Stimulated activated CD4-positive, alpha-beta T cell treated with anti-CD3 and anti-CD28 coated beads, TNF-alpha, amount 100 ng/mL, for 24 hours (primary cell): ENCODE data around the gene NOX4.
"Not testable (repeated sequence)": the region's sequence is repeated elsewhere in the genome, so short reads cannot be mapped to it uniquely, and the experiment has no call there.

Source experiments
- DNase-seq, 3 experiments: peaks; one replicate each; pipeline ENCODE4 v3.0.0-alpha.2; 2020; ENCODE audit warnings: low read depth in 3 of 3

NOX4 gene

GRCh38 chr11:89379976-89380771, 111.0 kb downstream of the NOX4 start:
- DNase-seq, result not testable (repeated sequence)

- DNase-seq, result not testable (repeated sequence)
These were observed 112.2 kb downstream of the NOX4 start for GRCh38 chr11:89378986-89379385.

GRCh38 chr11:89369356-89369755, 121.8 kb downstream of the NOX4 start:
- DNase-seq, result not testable (repeated sequence)

GRCh38 chr11:89364856-89365255, 126.3 kb downstream of the NOX4 start:
- DNase-seq, result not testable (repeated sequence)

GRCh38 chr11:89361734-89362133, 129.4 kb downstream of the NOX4 start:
- no peak for DNase-seq

GRCh38 chr11:89359208-89359607, 132.0 kb downstream of the NOX4 start:
- DNase-seq, result not testable (repeated sequence)

- DNase-seq, result no peak
These were observed 132.4 kb downstream of the NOX4 start for GRCh38 chr11:89358761-89359160.

GRCh38 chr11:89355646-89356045, 135.5 kb downstream of the NOX4 start:
- DNase-seq, result no peak

- not testable (repeated sequence) for DNase-seq
These were observed 136.7 kb downstream of the NOX4 start for GRCh38 chr11:89354513-89354912.

GRCh38 chr11:89347071-89347470, 144.1 kb downstream of the NOX4 start:
- no peak for DNase-seq

GRCh38 chr11:89346601-89347000, 144.6 kb downstream of the NOX4 start:
- DNase-seq, result no peak

GRCh38 chr11:89342880-89343572, 148.1 kb downstream of the NOX4 start:
- not testable (repeated sequence) for DNase-seq

GRCh38 chr11:89340450-89340849, 150.7 kb downstream of the NOX4 start:
- not testable (repeated sequence) for DNase-seq

GRCh38 chr11:89338073-89338472, 153.1 kb downstream of the NOX4 start:
- not testable (repeated sequence) for DNase-seq

GRCh38 chr11:89337100-89337650, 154.0 kb downstream of the NOX4 start:
- not testable (repeated sequence) for DNase-seq

GRCh38 chr11:89333704-89334103, 157.5 kb downstream of the NOX4 start:
- not testable (repeated sequence) for DNase-seq

GRCh38 chr11:89331940-89332339, 159.2 kb downstream of the NOX4 start:
- not testable (repeated sequence) for DNase-seq

GRCh38 chr11:89327885-89328284, 163.3 kb downstream of the NOX4 start:
- DNase-seq, result no peak

- DNase-seq, result no peak
These were observed 169.8 kb downstream of the NOX4 start for GRCh38 chr11:89321401-89321800.

GRCh38 chr11:89310607-89311006, 180.6 kb downstream of the NOX4 start:
- DNase-seq, result not testable (repeated sequence)

- not testable (repeated sequence) for DNase-seq
These were observed 181.7 kb downstream of the NOX4 start for GRCh38 chr11:89309321-89309985.

- not testable (repeated sequence) for DNase-seq
These were observed 182.9 kb downstream of the NOX4 start for GRCh38 chr11:89308272-89308671.
